Trophoblast cell (in vitro differentiated cells and primary cell): ENCODE data around the gene OAT.

Experiments used
- DNase-seq, 2 donors: peaks; one replicate each; pipeline ENCODE4 v3.0.0-alpha.2; 2016
- H2AFZ ChIP-seq: 2 replicates; pipeline ENCODE4 v1.6.1; 2013; ENCODE audit warnings: low read length, moderate library complexity, mild to moderate bottlenecking; ENCODE audit not compliant: insufficient read depth, poor library complexity
- H2AK5ac ChIP-seq: 2 replicates; pipeline ENCODE4 v1.6.1; 2013; ENCODE audit warnings: mild to moderate bottlenecking, low read length
- H2BK120ac ChIP-seq: 2 replicates; pipeline ENCODE4 v1.6.1; 2013; ENCODE audit warnings: low read length, mild to moderate bottlenecking, moderate library complexity; ENCODE audit not compliant: insufficient read depth, poor library complexity
- H2BK12ac ChIP-seq: 2 replicates; pipeline ENCODE4 v1.6.1; 2013; ENCODE audit warnings: mild to moderate bottlenecking, low read length, moderate library complexity
- H2BK5ac ChIP-seq: 2 replicates; pipeline ENCODE4 v1.6.1; 2013; ENCODE audit warnings: low read length, low read depth, moderate library complexity, mild to moderate bottlenecking; ENCODE audit not compliant: poor library complexity
- H3K14ac ChIP-seq: 2 replicates; pipeline ENCODE4 v1.6.1; 2013; ENCODE audit warnings: mild to moderate bottlenecking, low read length
- H3K18ac ChIP-seq: 2 replicates; pipeline ENCODE4 v1.6.1; 2013; ENCODE audit warnings: mild to moderate bottlenecking, low read length
- H3K23ac ChIP-seq: 2 replicates; pipeline ENCODE4 v1.6.1; 2013; ENCODE audit warnings: low read length
- H3K27ac ChIP-seq: 2 replicates; pipeline ENCODE4 v1.5.1; 2013; ENCODE audit warnings: low read depth, mild to moderate bottlenecking, inconsistent platforms, low read length, moderate library complexity
- H3K27me3 ChIP-seq: 2 replicates; pipeline ENCODE4 v1.6.1; 2013; ENCODE audit warnings: inconsistent platforms, mild to moderate bottlenecking, low read length, moderate library complexity; ENCODE audit not compliant: insufficient read depth
- H3K36me3 ChIP-seq, 2 experiments: 1 replicate in 1 of 2; 2 replicates in 1 of 2; pipeline ENCODE4 v1.6.1; 2013; ENCODE audit warnings: low read length in 2 of 2, mild to moderate bottlenecking in 2 of 2, moderate library complexity in 1 of 2; ENCODE audit not compliant: insufficient read depth in 2 of 2, control insufficient read depth in 1 of 2
- H3K4ac ChIP-seq: 2 replicates; pipeline ENCODE4 v1.6.1; 2013; ENCODE audit warnings: low read depth, mild to moderate bottlenecking, low read length, moderate library complexity
- H3K4me1 ChIP-seq, 2 experiments: 1 replicate in 1 of 2; 2 replicates in 1 of 2; pipeline ENCODE4 v1.6.1; 2013; ENCODE audit warnings: low read length in 2 of 2, mild to moderate bottlenecking in 2 of 2, moderate library complexity in 1 of 2; ENCODE audit not compliant: insufficient read depth in 2 of 2, control insufficient read depth in 1 of 2
- H3K4me2 ChIP-seq: 2 replicates; pipeline ENCODE4 v1.6.1; 2013; ENCODE audit warnings: inconsistent platforms, mild to moderate bottlenecking, low read length, moderate library complexity
- H3K4me3 ChIP-seq: 2 replicates; pipeline ENCODE4 v1.5.1; 2013; ENCODE audit warnings: mild to moderate bottlenecking, low read depth, low read length, inconsistent platforms
- H3K79me1 ChIP-seq: one replicate; pipeline ENCODE4 v1.6.1; 2013; ENCODE audit warnings: low read length
- H3K79me2 ChIP-seq: 2 replicates; pipeline ENCODE4 v1.6.1; 2013; ENCODE audit warnings: low read length, mild to moderate bottlenecking; ENCODE audit not compliant: control insufficient read depth, insufficient read depth, poor library complexity
- H3K9ac ChIP-seq: 2 replicates; pipeline ENCODE4 v1.6.1; 2013; ENCODE audit warnings: mild to moderate bottlenecking, low read length
- H3K9me3 ChIP-seq: 2 replicates; pipeline ENCODE4 v1.6.1; 2013; ENCODE audit warnings: low read depth, mild to moderate bottlenecking, control low read depth, inconsistent platforms, low read length; ENCODE audit not compliant: insufficient read depth
- H4K12ac ChIP-seq: 2 replicates; pipeline ENCODE4 v1.6.1; 2013; ENCODE audit warnings: low read depth, mild to moderate bottlenecking, low read length, moderate library complexity
- H4K8ac ChIP-seq: 2 replicates; pipeline ENCODE4 v1.6.1; 2013; ENCODE audit warnings: low read depth, mild to moderate bottlenecking, low read length, moderate library complexity
- H4K91ac ChIP-seq: one replicate; pipeline ENCODE4 v1.6.1; 2013; ENCODE audit warnings: low read depth, mild to moderate bottlenecking, low read length, moderate library complexity
- WGBS: extraction: QIAGEN DNeasy Blood & Tissue Kit; methylation state at CpG from one replicate; pipeline ENCODE4 v1.1.7; 2013; ENCODE audit warnings: missing lambda C conversion rate; ENCODE audit not compliant: insufficient read length, insufficient coverage; ENCODE audit errors: extremely low coverage; 5-methylcytosine and 5-hydroxymethylcytosine counted together

Gene OAT

GRCh38 chr10:124430077-124430476, 11.4 kb upstream of the OAT start:
- H3K27ac ChIP-seq: no peak overlapping the region
- H3K36me3 ChIP-seq: no peaks in the 10 kb centered on the region
- no peak for DNase-seq
- H3K4me3 ChIP-seq: no peak overlapping the region
- no CpG with 5 or more reads among the region's 4 CpGs for WGBS
- H3K14ac ChIP-seq: no peak overlapping the region
- no peak overlapping the region for H2BK12ac ChIP-seq
- H3K79me2 ChIP-seq: no peaks in the 10 kb centered on the region
- H3K4me2 ChIP-seq: no peak overlapping the region
- no peaks in the 10 kb centered on the region for H3K79me1 ChIP-seq
- no peak overlapping the region for H4K12ac ChIP-seq
- no peak overlapping the region for H2AK5ac ChIP-seq
- H2BK120ac ChIP-seq: no peak overlapping the region
- no peak overlapping the region for H2AFZ ChIP-seq
- no peak overlapping the region for H3K23ac ChIP-seq
- H3K4me1 ChIP-seq: no peaks in the 10 kb centered on the region
- no peak overlapping the region for H4K91ac ChIP-seq
- no peaks in the 10 kb centered on the region for H3K9me3 ChIP-seq
- no peak overlapping the region for H3K18ac ChIP-seq
- no peak overlapping the region for H2BK5ac ChIP-seq
- H4K8ac ChIP-seq: no peak overlapping the region
- H3K27me3 ChIP-seq: no peaks in the 10 kb centered on the region
- no peak overlapping the region for H3K4ac ChIP-seq
- no peak overlapping the region for H3K9ac ChIP-seq

DNA sequence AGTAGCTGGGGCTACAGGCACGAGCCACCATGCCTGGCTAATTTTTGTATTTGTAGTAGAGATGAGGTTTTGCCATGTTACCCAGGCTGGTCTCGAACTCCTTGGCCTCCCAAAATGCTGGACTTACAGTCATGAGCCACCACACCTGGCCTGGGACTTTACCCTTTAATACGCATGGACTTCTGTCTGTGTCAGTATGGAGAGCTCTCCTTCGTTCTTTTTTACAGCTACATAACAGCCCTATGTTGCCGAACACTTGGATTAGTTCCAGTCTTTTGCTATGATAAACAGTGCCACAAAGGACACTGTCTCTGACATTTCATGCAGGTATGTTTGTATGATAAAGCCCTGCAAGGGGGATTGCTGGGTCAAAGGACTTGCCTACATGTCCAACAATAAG, 10.9 kb upstream of the OAT start:
- no peaks in the 10 kb centered on the region for H3K9me3 ChIP-seq
- no peak for DNase-seq
- no peak overlapping the region for H2BK120ac ChIP-seq
- H3K36me3 ChIP-seq: no peaks in the 10 kb centered on the region
- H4K8ac ChIP-seq: no peak overlapping the region
- no peak overlapping the region for H3K14ac ChIP-seq
- H2AFZ ChIP-seq: no peak overlapping the region
- no CpG with 5 or more reads among the region's 5 CpGs for WGBS
- no peak overlapping the region for H3K9ac ChIP-seq
- no peak overlapping the region for H4K12ac ChIP-seq
- no peak overlapping the region for H2BK12ac ChIP-seq
- H2BK5ac ChIP-seq: no peak overlapping the region
- H2AK5ac ChIP-seq: no peak overlapping the region
- no peaks in the 10 kb centered on the region for H3K4me1 ChIP-seq
- no peak overlapping the region for H3K23ac ChIP-seq
- no peaks in the 10 kb centered on the region for H3K79me1 ChIP-seq
- no peak overlapping the region for H3K4ac ChIP-seq
- no peak overlapping the region for H4K91ac ChIP-seq
- no peak overlapping the region for H3K27ac ChIP-seq
- no peak overlapping the region for H3K4me3 ChIP-seq
- no peak overlapping the region for H3K18ac ChIP-seq
- H3K4me2 ChIP-seq: no peak overlapping the region
- H3K27me3 ChIP-seq: no peaks in the 10 kb centered on the region
- H3K79me2 ChIP-seq: no peaks in the 10 kb centered on the region

- H3K4ac ChIP-seq: no peak overlapping the region
- no peak overlapping the region for H3K18ac ChIP-seq
- no peak overlapping the region for H4K8ac ChIP-seq
- no peak for DNase-seq
- no peak overlapping the region for H2AFZ ChIP-seq
- no peak overlapping the region for H3K14ac ChIP-seq
- no peaks in the 10 kb centered on the region for H3K4me1 ChIP-seq
- no peaks in the 10 kb centered on the region for H3K79me2 ChIP-seq
- no peak overlapping the region for H3K9ac ChIP-seq
- H3K79me1 ChIP-seq: no peaks in the 10 kb centered on the region
- no peak overlapping the region for H3K27ac ChIP-seq
- H4K12ac ChIP-seq: no peak overlapping the region
- no peak overlapping the region for H2BK12ac ChIP-seq
- H3K27me3 ChIP-seq: no peaks in the 10 kb centered on the region
- H3K4me3 ChIP-seq: no peak overlapping the region
- H4K91ac ChIP-seq: no peak overlapping the region
- no peak overlapping the region for H2BK120ac ChIP-seq
- no peaks in the 10 kb centered on the region for H3K9me3 ChIP-seq
- H3K36me3 ChIP-seq: no peaks in the 10 kb centered on the region
- H3K23ac ChIP-seq: no peak overlapping the region
- H3K4me2 ChIP-seq: no peak overlapping the region
- H2AK5ac ChIP-seq: no peak overlapping the region
- no peak overlapping the region for H2BK5ac ChIP-seq
- no CpG with 5 or more reads among the region's 3 CpGs for WGBS
These were observed 9.6 kb upstream of the OAT start for GRCh38 chr10:124428207-124428777.

GRCh38 chr10:124425227-124425962, 6.7 kb upstream of the OAT start:
- WGBS: no CpG with 5 or more reads among the region's 4 CpGs
- H3K4ac ChIP-seq: no peak overlapping the region
- no peak for DNase-seq

More at GRCh38 chr10:124425227-124425962, 6.7 kb upstream of the OAT start:
- H4K12ac ChIP-seq: no peak overlapping the region
- H3K4me1 ChIP-seq: no peaks in the 10 kb centered on the region
- H3K14ac ChIP-seq: no peak overlapping the region
- no peaks in the 10 kb centered on the region for H3K36me3 ChIP-seq
- H2AK5ac ChIP-seq: no peak overlapping the region
- no peaks in the 10 kb centered on the region for H3K27me3 ChIP-seq
- no peak overlapping the region for H4K91ac ChIP-seq
- no peak overlapping the region for H2BK5ac ChIP-seq
- H3K4me2 ChIP-seq: no peak overlapping the region
- H3K9me3 ChIP-seq: no peaks in the 10 kb centered on the region
- no peaks in the 10 kb centered on the region for H3K79me1 ChIP-seq
- no peak overlapping the region for H4K8ac ChIP-seq
- H2BK12ac ChIP-seq: no peak overlapping the region
- H3K18ac ChIP-seq: no peak overlapping the region
- no peak overlapping the region for H3K9ac ChIP-seq
- no peaks in the 10 kb centered on the region for H3K79me2 ChIP-seq
- no peak overlapping the region for H2BK120ac ChIP-seq
- H3K4me3 ChIP-seq: no peak overlapping the region
- H2AFZ ChIP-seq: no peak overlapping the region
- H3K27ac ChIP-seq: no peak overlapping the region
- H3K23ac ChIP-seq: no peak overlapping the region
